ENCODE measurements around the gene P2RY12.

P2RY12 gene

DNA sequence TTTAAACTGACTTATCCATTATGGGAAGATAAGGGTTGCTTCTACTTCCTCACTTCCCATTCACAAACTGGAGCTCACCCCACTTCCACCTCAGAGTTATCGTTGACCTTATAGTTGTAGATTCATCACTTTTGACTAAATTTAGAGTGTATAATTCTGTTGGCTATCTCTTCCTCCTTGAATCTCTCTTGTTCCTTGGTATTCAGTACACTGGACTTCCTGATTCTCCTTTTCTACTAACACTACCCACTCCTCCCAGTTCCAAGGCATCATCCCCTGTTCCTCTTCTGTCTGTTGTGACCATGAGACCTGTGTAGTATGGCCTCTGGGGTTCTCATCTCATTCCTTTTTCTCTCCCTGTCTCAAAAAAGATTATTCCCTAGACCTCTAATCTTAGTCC lies 62.0 kb downstream of the P2RY12 start:
- WGBS, result no CpG with 5 or more reads among the region's 1 CpG
- DNase-seq, result no peak

DNA sequence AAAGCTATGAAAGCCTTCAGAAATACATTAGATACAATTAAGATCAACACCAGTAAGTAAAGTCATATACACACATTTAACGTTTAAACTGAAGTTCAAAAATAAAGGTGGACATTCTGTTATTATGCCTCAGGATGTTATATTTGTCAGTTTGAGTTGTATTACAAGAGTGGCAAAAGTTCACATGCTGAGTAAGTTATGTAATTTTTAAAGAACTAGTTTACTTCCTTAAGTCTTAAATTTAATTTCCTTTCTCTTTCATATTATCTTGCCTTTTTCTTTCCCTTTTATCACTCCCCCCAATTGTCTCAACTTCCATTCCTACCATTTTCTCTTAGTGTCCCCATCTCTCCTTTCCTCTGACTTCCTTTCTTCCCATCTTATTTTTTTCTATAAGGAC lies 63.0 kb downstream of the P2RY12 start:
- H3K18ac ChIP-seq (ENCODE audit: low read depth in 1 of 2, low read length in 2 of 2), result no peak overlapping the region
- H3K36me3 ChIP-seq (ENCODE audit: control insufficient read depth in 1 of 2, insufficient read depth in 2 of 2, low read depth in 1 of 2, low read length in 2 of 2), result no peaks in the 10 kb centered on the region
- no peak overlapping the region for H4K8ac ChIP-seq (ENCODE audit: low read length)
- H3K4ac ChIP-seq (ENCODE audit: low read depth in 1 of 2, low read length in 2 of 2), result no peak overlapping the region
- H3K14ac ChIP-seq (ENCODE audit: low read length in 2 of 2), result no peak overlapping the region
- no peak overlapping the region for H3K4me2 ChIP-seq (ENCODE audit: low read length, poor library complexity, severe bottlenecking)
- no peak overlapping the region for H2AFZ ChIP-seq (ENCODE audit: low read depth, low read length)
- no peak overlapping the region for H3K23ac ChIP-seq (ENCODE audit: low read length in 2 of 2)
- no peak overlapping the region for H2AK5ac ChIP-seq (ENCODE audit: low read length, severe bottlenecking)
- H4K91ac ChIP-seq (ENCODE audit: low read length), result no peak overlapping the region
- DNase-seq, result no peak
- H3K9me3 ChIP-seq (ENCODE audit: control insufficient read depth, low read length), result no peaks in the 10 kb centered on the region
- H3K79me1 ChIP-seq (replicated peaks; ENCODE audit: low read length, poor library complexity, severe bottlenecking), result no peaks in the 10 kb centered on the region
- no peak overlapping the region for H3K27ac ChIP-seq (ENCODE audit: low read length, poor library complexity, severe bottlenecking)
- no peaks in the 10 kb centered on the region for H3K27me3 ChIP-seq (ENCODE audit: control insufficient read depth in 1 of 2, insufficient read depth in 1 of 2, low read length in 2 of 2)
- H2BK15ac ChIP-seq (ENCODE audit: low read depth, poor library complexity, severe bottlenecking), result no peak overlapping the region
- WGBS, result 88% methylated on average over 1 of the region's 1 CpG
- H2BK120ac ChIP-seq (ENCODE audit: low read depth, low read length), result no peak overlapping the region
- H2BK5ac ChIP-seq (ENCODE audit: low read depth, low read length, poor library complexity, severe bottlenecking), result no peak overlapping the region
- H3K9ac ChIP-seq (ENCODE audit: low read length), result no peak overlapping the region
- H2BK12ac ChIP-seq (ENCODE audit: low read length in 2 of 2), result no peak overlapping the region
- H3K4me1 ChIP-seq (ENCODE audit: control insufficient read depth, insufficient read depth, low read depth, low read length), result no peaks in the 10 kb centered on the region
- no peak overlapping the region for H3K4me3 ChIP-seq (ENCODE audit: insufficient read depth in 1 of 2, low read depth in 1 of 2, low read length in 2 of 2)

More for the DNA sequence above, 62.0 kb downstream of the P2RY12 start:
- Histone ChIP-seq H2BK15ac (ENCODE audit: low read depth, poor library complexity, severe bottlenecking) (no peak overlapping the region), H4K91ac (ENCODE audit: low read length) (no peak overlapping the region), H3K14ac (ENCODE audit: low read length in 2 of 2) (no peak overlapping the region), H2AFZ (ENCODE audit: low read depth, low read length) (no peak overlapping the region), H3K36me3 (ENCODE audit: control insufficient read depth in 1 of 2, insufficient read depth in 2 of 2, low read depth in 1 of 2, low read length in 2 of 2) (no peaks in the 10 kb centered on the region), H3K23ac (ENCODE audit: low read length in 2 of 2) (no peak overlapping the region), H3K9ac (ENCODE audit: low read length) (no peak overlapping the region), H2BK5ac (ENCODE audit: low read depth, low read length, poor library complexity, severe bottlenecking) (no peak overlapping the region), H3K4me1 (ENCODE audit: control insufficient read depth, insufficient read depth, low read depth, low read length) (no peaks in the 10 kb centered on the region), H3K4ac (ENCODE audit: low read depth in 1 of 2, low read length in 2 of 2) (no peak overlapping the region), H3K27ac (ENCODE audit: low read length, poor library complexity, severe bottlenecking) (no peak overlapping the region), H2BK120ac (ENCODE audit: low read depth, low read length) (no peak overlapping the region), H2AK5ac (ENCODE audit: low read length, severe bottlenecking) (no peak overlapping the region), H3K18ac (ENCODE audit: low read depth in 1 of 2, low read length in 2 of 2) (no peak overlapping the region), H3K9me3 (ENCODE audit: control insufficient read depth, low read length) (no peaks in the 10 kb centered on the region), H2BK12ac (ENCODE audit: low read length in 2 of 2) (no peak overlapping the region), H3K4me3 (ENCODE audit: insufficient read depth in 1 of 2, low read depth in 1 of 2, low read length in 2 of 2) (no peak overlapping the region), H3K79me1 (replicated peaks; ENCODE audit: low read length, poor library complexity, severe bottlenecking) (no peaks in the 10 kb centered on the region), H3K4me2 (ENCODE audit: low read length, poor library complexity, severe bottlenecking) (no peak overlapping the region), H4K8ac (ENCODE audit: low read length) (no peak overlapping the region), H3K27me3 (ENCODE audit: control insufficient read depth in 1 of 2, insufficient read depth in 1 of 2, low read length in 2 of 2) (no peaks in the 10 kb centered on the region)

DNA sequence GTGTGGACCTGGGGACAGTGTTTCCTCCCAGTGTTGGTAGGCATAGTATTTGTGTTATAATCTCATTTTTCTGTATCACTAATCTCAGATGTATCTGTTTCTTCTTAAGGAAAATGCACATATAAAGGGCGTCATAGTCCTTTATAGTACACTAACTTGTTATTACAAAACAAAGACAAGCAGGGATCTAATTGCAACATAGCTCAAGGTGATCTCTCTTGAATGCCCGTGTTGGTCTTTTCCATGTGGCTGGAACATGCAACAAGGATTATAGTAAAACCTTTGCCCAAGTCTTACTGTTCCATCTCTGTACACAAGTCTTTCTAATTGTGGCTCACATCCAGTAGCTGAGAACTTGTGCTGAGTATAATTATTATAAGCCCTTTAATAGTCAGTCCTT lies 64.4 kb downstream of the P2RY12 start:
- WGBS, result 100% methylated on average over 2 of the region's 2 CpGs

DNA sequence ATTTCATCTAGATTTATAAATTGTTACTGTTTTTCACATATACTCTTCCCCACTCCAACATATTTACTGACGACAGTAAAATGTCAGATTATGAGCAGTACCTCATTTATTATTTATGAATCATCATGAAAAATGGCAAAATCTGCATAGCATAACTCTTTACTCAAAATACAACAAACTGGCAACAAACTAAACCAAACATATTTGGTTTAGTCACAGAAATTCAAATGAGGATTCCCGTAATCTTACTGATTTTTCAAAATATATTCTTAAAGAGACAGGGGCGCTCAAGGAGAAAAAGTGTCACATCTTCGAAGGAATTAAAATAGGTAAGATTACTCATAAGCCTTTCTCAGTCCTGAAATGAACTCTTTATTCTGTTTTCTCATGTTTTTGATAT lies 64.9 kb downstream of the P2RY12 start:
- Histone ChIP-seq H3K23ac (ENCODE audit: low read length in 2 of 2) (no peak overlapping the region), H3K27me3 (ENCODE audit: control insufficient read depth in 1 of 2, insufficient read depth in 1 of 2, low read length in 2 of 2) (no peaks in the 10 kb centered on the region), H2BK15ac (ENCODE audit: low read depth, poor library complexity, severe bottlenecking) (no peak overlapping the region), H3K27ac (ENCODE audit: low read length, poor library complexity, severe bottlenecking) (no peak overlapping the region), H2AK5ac (ENCODE audit: low read length, severe bottlenecking) (no peak overlapping the region), H2BK120ac (ENCODE audit: low read depth, low read length) (no peak overlapping the region), H3K9me3 (ENCODE audit: control insufficient read depth, low read length) (no peaks in the 10 kb centered on the region), H3K9ac (ENCODE audit: low read length) (no peak overlapping the region), H2AFZ (ENCODE audit: low read depth, low read length) (no peak overlapping the region), H2BK5ac (ENCODE audit: low read depth, low read length, poor library complexity, severe bottlenecking) (no peak overlapping the region), H3K4ac (ENCODE audit: low read depth in 1 of 2, low read length in 2 of 2) (no peak overlapping the region), H2BK12ac (ENCODE audit: low read length in 2 of 2) (no peak overlapping the region), H3K4me3 (ENCODE audit: insufficient read depth in 1 of 2, low read depth in 1 of 2, low read length in 2 of 2) (no peak overlapping the region), H4K91ac (ENCODE audit: low read length) (no peak overlapping the region), H3K14ac (ENCODE audit: low read length in 2 of 2) (no peak overlapping the region), H3K18ac (ENCODE audit: low read depth in 1 of 2, low read length in 2 of 2) (no peak overlapping the region), H3K36me3 (ENCODE audit: control insufficient read depth in 1 of 2, insufficient read depth in 2 of 2, low read depth in 1 of 2, low read length in 2 of 2) (no peaks in the 10 kb centered on the region), H3K4me2 (ENCODE audit: low read length, poor library complexity, severe bottlenecking) (no peak overlapping the region), H4K8ac (ENCODE audit: low read length) (no peak overlapping the region), H3K4me1 (ENCODE audit: control insufficient read depth, insufficient read depth, low read depth, low read length) (no peaks in the 10 kb centered on the region), H3K79me1 (replicated peaks; ENCODE audit: low read length, poor library complexity, severe bottlenecking) (no peaks in the 10 kb centered on the region)
- DNase-seq, result no peak
- WGBS, result 90% methylated on average over 4 of the region's 4 CpGs

More for the DNA sequence above, 64.4 kb downstream of the P2RY12 start:
- no peak overlapping the region for H2AFZ ChIP-seq (ENCODE audit: low read depth, low read length)
- H4K91ac ChIP-seq (ENCODE audit: low read length), result no peak overlapping the region
- H3K36me3 ChIP-seq (ENCODE audit: control insufficient read depth in 1 of 2, insufficient read depth in 2 of 2, low read depth in 1 of 2, low read length in 2 of 2), result no peaks in the 10 kb centered on the region
- H3K4me3 ChIP-seq (ENCODE audit: insufficient read depth in 1 of 2, low read depth in 1 of 2, low read length in 2 of 2), result no peak overlapping the region
- H2BK5ac ChIP-seq (ENCODE audit: low read depth, low read length, poor library complexity, severe bottlenecking), result no peak overlapping the region
- no peaks in the 10 kb centered on the region for H3K9me3 ChIP-seq (ENCODE audit: control insufficient read depth, low read length)
- H3K18ac ChIP-seq (ENCODE audit: low read depth in 1 of 2, low read length in 2 of 2), result no peak overlapping the region
- H3K9ac ChIP-seq (ENCODE audit: low read length), result no peak overlapping the region
- no peak overlapping the region for H3K27ac ChIP-seq (ENCODE audit: low read length, poor library complexity, severe bottlenecking)
- no peak overlapping the region for H3K14ac ChIP-seq (ENCODE audit: low read length in 2 of 2)
- H3K4ac ChIP-seq (ENCODE audit: low read depth in 1 of 2, low read length in 2 of 2), result no peak overlapping the region
- no peak overlapping the region for H2BK12ac ChIP-seq (ENCODE audit: low read length in 2 of 2)
- H2BK15ac ChIP-seq (ENCODE audit: low read depth, poor library complexity, severe bottlenecking), result no peak overlapping the region
- H2AK5ac ChIP-seq (ENCODE audit: low read length, severe bottlenecking), result no peak overlapping the region
- H4K8ac ChIP-seq (ENCODE audit: low read length), result no peak overlapping the region
- H3K4me1 ChIP-seq (ENCODE audit: control insufficient read depth, insufficient read depth, low read depth, low read length), result no peaks in the 10 kb centered on the region
- H3K23ac ChIP-seq (ENCODE audit: low read length in 2 of 2), result no peak overlapping the region
- H2BK120ac ChIP-seq (ENCODE audit: low read depth, low read length), result no peak overlapping the region
- no peaks in the 10 kb centered on the region for H3K79me1 ChIP-seq (replicated peaks; ENCODE audit: low read length, poor library complexity, severe bottlenecking)
- H3K27me3 ChIP-seq (ENCODE audit: control insufficient read depth in 1 of 2, insufficient read depth in 1 of 2, low read length in 2 of 2), result no peaks in the 10 kb centered on the region
- DNase-seq, result no peak
- no peak overlapping the region for H3K4me2 ChIP-seq (ENCODE audit: low read length, poor library complexity, severe bottlenecking)
